T-helper 1 cell treated with Interleukin-12 subunit alpha and Interleukin-12 subunit beta and Interleukin-4 antibody, amounts not matched to agents 30 ng/mL and 1 ng/mL, for 36 hours (primary cell): ENCODE measurements around the gene IL17RB. TPM values are rescaled to one million over a fixed set of nuclear protein-coding genes. Genes with fewer than 3 reads are reported as not detected.

Experiments used
- intact Hi-C: fragments of 100-400 bp; cut with micrococcal nuclease; formaldehyde crosslinking; loops from one replicate; pipeline ENCODE4 v1.15.1; 2024
- total RNA-seq: library from RNA; stranded (reverse); gene quantifications from 2 replicates; pipeline ENCODE4 v1.2.3, GENCODE V29; 2022

Gene IL17RB
- total RNA-seq, 1 donor from 2014 or later, result 2.6 TPM

- intact Hi-C loops, result no loop called here
These were observed 11.9 kb downstream of the IL17RB start for GRCh38 chr3:53858096-53858741.

GRCh38 chr3:53859178-53859577 is 12.8 kb downstream of the IL17RB start:
- intact Hi-C loops, result no loop called here

GRCh38 chr3:53860196-53860595 is 13.8 kb downstream of the IL17RB start:
- intact Hi-C loops, result no loop called here

- intact Hi-C loops, result no loop called here
These were observed 15.9 kb downstream of the IL17RB start for GRCh38 chr3:53862241-53862640.

- intact Hi-C loops, result no loop called here
These were observed 16.8 kb downstream of the IL17RB start for GRCh38 chr3:53863145-53863544.

- intact Hi-C loops, result no loop called here
These were observed 19.5 kb downstream of the IL17RB start for GRCh38 chr3:53865732-53866499.

GRCh38 chr3:53880396-53881345 is 34.3 kb downstream of the IL17RB start:
- intact Hi-C loops, result loop anchor here (10.0 kb wide), 1 partner anchor 1176 kb away; the partner anchor contains the start of genes GLT8D1 and SPCS1

GRCh38 chr3:53881691-53882593 is 35.6 kb downstream of the IL17RB start, which contains the start of gene ACTR8:
TSS of gene ACTR8 (minus strand) at chr3:53882152. CDS start at chr3:53882101, 51 bp downstream.
- intact Hi-C loops, result loop anchor here (1.0 to 10.0 kb wide), 3 partner anchors 9 to 1177 kb away; partner anchors contain the start of genes DCP1A, GLT8D1, SELENOK and SPCS1

- intact Hi-C loops, result loop anchor here (10.0 kb wide), 1 partner anchor 1178 kb away; the partner anchor contains the start of genes GLT8D1 and SPCS1
These were observed 36.6 kb downstream of the IL17RB start for GRCh38 chr3:53883008-53883407.

GRCh38 chr3:53884623-53885022 is 38.3 kb downstream of the IL17RB start:
- intact Hi-C loops, result loop anchor here (10.0 kb wide), 1 partner anchor 1180 kb away; the partner anchor contains the start of genes GLT8D1 and SPCS1

GRCh38 chr3:53885239-53885638 is 38.9 kb downstream of the IL17RB start:
- intact Hi-C loops, result loop anchor here (10.0 kb wide), 1 partner anchor 1180 kb away; the partner anchor contains the start of genes GLT8D1 and SPCS1

GRCh38 chr3:53887446-53887845 is 41.1 kb downstream of the IL17RB start:
- intact Hi-C loops, result loop anchor here (10.0 kb wide), 1 partner anchor 1183 kb away; the partner anchor contains the start of genes GLT8D1 and SPCS1

- intact Hi-C loops, result loop anchor here (10.0 kb wide), 1 partner anchor 1183 kb away; the partner anchor contains the start of genes GLT8D1 and SPCS1
These were observed 41.9 kb downstream of the IL17RB start for GRCh38 chr3:53888232-53888631.

GRCh38 chr3:53890726-53891475 is 44.5 kb downstream of the IL17RB start:
- intact Hi-C loops, result loop anchor here (1.0 to 10.0 kb wide), 7 partner anchors 9 to 994 kb away; partner anchors contain the start of genes ACTR8, DCP1A, RFT1 and SFMBT1

- intact Hi-C loops, result loop anchor here (1.0 to 10.0 kb wide), 8 partner anchors 9 to 994 kb away; partner anchors contain the start of genes ACTR8, DCP1A, RFT1 and SFMBT1
These were observed 45.3 kb downstream of the IL17RB start, which contains the start of gene SELENOK for GRCh38 chr3:53891497-53892285. TSS of gene SELENOK (minus strand) at chr3:53891859.

- intact Hi-C loops, result loop anchor here (2.0 to 10.0 kb wide), 3 partner anchors 13 to 995 kb away; partner anchors contain the start of genes SFMBT1 and STIMATE
These were observed 45.9 kb downstream of the IL17RB start for GRCh38 chr3:53892286-53892637.

- intact Hi-C loops, result loop anchor here (10.0 kb wide), 1 partner anchor 855 kb away; the partner anchor contains the start of gene SFMBT1
These were observed 53.4 kb downstream of the IL17RB start for GRCh38 chr3:53899750-53900149.
